Adrenal gland (tissue), 12 donors: ENCODE measurements around the gene IFI30. TPM values are rescaled to one million over a fixed set of nuclear protein-coding genes. Genes with fewer than 3 reads are reported as not detected.

Experiments
- DNase-seq, 7 donors: peaks; one replicate each; pipeline ENCODE4 v3.0.0-alpha.2; 2019 to 2020
- H3K27ac ChIP-seq, 5 donors: fragments of 200-600 bp; sonication (generic) in 4 of 5; 1 replicate in 3 of 5; 2 replicates in 2 of 5; pipeline versions ENCODE4 v1.5.1 to v1.8.0; 2016 to 2020; ENCODE audit warnings: mild to moderate bottlenecking in 1 of 5
- H3K27me3 ChIP-seq: fragments of 200-600 bp; 2 replicates; pipeline ENCODE4 v1.8.0; 2021
- H3K36me3 ChIP-seq, 2 donors: fragments of 200-600 bp; replicated peaks in 1 of 2; 1 replicate in 1 of 2; 2 replicates in 1 of 2; pipeline versions ENCODE4 v1.5.1 to v1.8.0; 2018 to 2022
- H3K4me1 ChIP-seq, 2 donors: fragments of 200-600 bp; replicated peaks in 1 of 2; 1 replicate in 1 of 2; 2 replicates in 1 of 2; pipeline versions ENCODE4 v1.5.1 to v1.8.0; 2018 to 2021
- H3K4me3 ChIP-seq, 4 donors: fragments of 200-600 bp; sonication (generic) in 3 of 4; one replicate each; pipeline ENCODE4 v1.5.1; 2016 to 2018
- H3K9me3 ChIP-seq, 3 donors: fragments of 200-600 bp; sonication (generic) in 1 of 3; replicated peaks in 1 of 3; 1 replicate in 2 of 3; 2 replicates in 1 of 3; pipeline versions ENCODE4 v1.5.1 to v1.8.0; 2016 to 2021
- CTCF ChIP-seq, 6 experiments: fragments of 450-650 bp in 4 of 6; fragments of 200-600 bp in 2 of 6; sonication (generic) in 1 of 6; IDR thresholded peaks; 1 replicate in 5 of 6; 2 replicates in 1 of 6; pipeline versions ENCODE4 v1.5.1 to v1.8.0; 2016 to 2021; ENCODE audit warnings: antibody characterized with exemption in 6 of 6, mild to moderate bottlenecking in 2 of 6, moderate library complexity in 1 of 6
- POLR2A ChIP-seq, 2 donors: fragments of 450-650 bp; IDR thresholded peaks; one replicate each; pipeline ENCODE4 v1.6.1; 2017; ENCODE audit warnings: antibody characterized with exemption in 2 of 2, mild to moderate bottlenecking in 2 of 2, moderate library complexity in 1 of 2
- WGBS, 4 donors: extraction: QIAGEN DNeasy Blood & Tissue Kit in 2 of 4; methylation state at CpG; one replicate each; pipeline versions ENCODE4 v1.1.5 to v1.1.7; 2013 to 2017; 5-methylcytosine and 5-hydroxymethylcytosine counted together
- intact Hi-C, 2 donors: fragments of 100-400 bp; cut with DNase I; formaldehyde crosslinking; loops; one replicate each; pipeline versions ENCODE4 v1.14.1 to v1.15.0; 2022 to 2023
- polyA plus RNA-seq, 3 donors: library from polyadenylated mRNA; stranded (reverse); fragments of 200-250 nt in 2 of 3; fragments of 350-450 nt in 1 of 3; fragmentation: Illumina TruSeq in 1 of 3; extraction: RNeasy Lipid Tissue Mini Kit (QIAGEN cat#74804) in 1 of 3; gene quantifications; one replicate each; pipeline ENCODE4 v1.2.3, GENCODE V29; 2013 to 2014
- total RNA-seq, 9 donors: library from RNA; depleted of rRNA in 4 of 9; stranded (reverse); fragments of >200 nt in 4 of 9; fragments of 120-200 nt in 1 of 9; fragmentation: NEBNext Ultra II Directional in 1 of 9; extraction: Animal tissue kit (Norgen Biotek cat#: 25700) in 1 of 9; gene quantifications; one replicate each; pipeline versions ENCODE4 v1.1.0 to v1.2.4, GENCODE V29; 2013 to 2023
- donor health status: healthy with polysubstance abuse.
- donor health status: Bipolar disorder and iron deficiency.
- donor health status: DM: yes; HTN: yes; CAD: no.
- donor health status: DM: no; HTN: no; CAD: no.
- donor health status: DM: no; HTN: no; CAD: no.
- donor health status: DM: yes; HTN: yes; CAD: no.

The IFI30 gene
- total and polyA plus RNA-seq, 12 donors, result 99.2 to 372 (median 164) TPM

GRCh38 chr19:18203863-18204393 is 30.3 kb downstream of the IFI30 start, which contains the start of gene RAB3A:
RAB3A (minus strand) TSS chr19:18204042; CDS start chr19:18202740, 1,302 bp downstream.
- Histone ChIP-seq H3K27ac (peak within 1 kb of the TSS; percentile 67 to 96 (median 92)), H3K4me3 (peak within 1 kb of the TSS in 3 of 4 donors; percentile 59 to 72 (median 62)), H3K9me3 (no peaks in the 10 kb centered on the region), H3K36me3 (peaks cover 0 to 7% of the 10 kb centered on the region in 2 donors), H3K4me1 (peaks cover 19 to 23% of the 10 kb centered on the region in 2 donors), H3K27me3 (no peaks in the 10 kb centered on the region)
- intact Hi-C loops, result no loop called here
- peak; percentile 100 for DNase-seq
- TF ChIP-seq CTCF (IDR thresholded peaks at IDR 0.05) (peak in 1 of 6 experiments; percentile 1), POLR2A (IDR thresholded peaks at IDR 0.05) (peak; percentile 76 to 84)
- WGBS, 4 donors, result 0% methylated on average over 11 to 50 of the region's 50 CpGs

- Histone ChIP-seq H3K4me1 (peaks cover 19 to 23% of the 10 kb centered on the region in 2 donors), H3K36me3 (peaks cover 0 to under 1% of the 10 kb centered on the region in 2 donors), H3K9me3 (no peaks in the 10 kb centered on the region), H3K27ac (peak overlapping the region; percentile 67 to 96 (median 92)), H3K4me3 (peak overlapping the region in 3 of 4 donors; percentile 15 to 72 (median 37)), H3K27me3 (no peaks in the 10 kb centered on the region)
- DNase-seq, result peak in 5 of 7 donors; percentile 63 to 80 (median 75)
- TF ChIP-seq CTCF (IDR thresholded peaks at IDR 0.05) (peak in 1 of 6 experiments; percentile 8), POLR2A (IDR thresholded peaks at IDR 0.05) (peak in 1 of 2 donors; percentile 10)
- intact Hi-C loops, result no loop called here
- 0 to 1% (median 0%) methylated on average over 20 to 22 of the region's 22 CpGs for WGBS, 4 donors
Observed at GRCh38 chr19:18204394-18205199, 31.0 kb downstream of the IFI30 start.

GRCh38 chr19:18205200-18205892 is 31.7 kb downstream of the IFI30 start:
- H3K4me3 ChIP-seq, result peak overlapping the region in 3 of 4 donors; percentile 15 to 72 (median 37)
- H3K9me3 ChIP-seq, result no peaks in the 10 kb centered on the region
- H3K4me1 ChIP-seq, result peaks cover 19 to 23% of the 10 kb centered on the region in 2 donors
- intact Hi-C loops, result no loop called here
- peak overlapping the region; percentile 67 to 96 (median 92) for H3K27ac ChIP-seq
- TF ChIP-seq POLR2A (IDR thresholded peaks at IDR 0.05) (no peak), CTCF (IDR thresholded peaks at IDR 0.05) (no peak)
- WGBS, 4 donors, result 28 to 35% (median 31%) methylated on average over 30 to 36 of the region's 36 CpGs
- no peaks in the 10 kb centered on the region for H3K27me3 ChIP-seq
- no peaks in the 10 kb centered on the region for H3K36me3 ChIP-seq
- DNase-seq, result peak; percentile 76 to 87 (median 80)

- Histone ChIP-seq H3K4me1 (peaks cover 19 to 23% of the 10 kb centered on the region in 2 donors), H3K27ac (peak overlapping the region in 2 of 5 donors; percentile 94 to 96), H3K27me3 (no peaks in the 10 kb centered on the region), H3K4me3 (no peak overlapping the region), H3K36me3 (no peaks in the 10 kb centered on the region), H3K9me3 (no peaks in the 10 kb centered on the region)
- WGBS, 4 donors, result 83 to 87% (median 86%) methylated on average over 12 of the region's 12 CpGs
- no peak for TF ChIP-seq POLR2A (IDR thresholded peaks at IDR 0.05)
- TF ChIP-seq CTCF (IDR thresholded peaks at IDR 0.05), result no peak
- intact Hi-C loops, result no loop called here
- DNase-seq, result no peak
Observed at GRCh38 chr19:18206018-18206417, 32.4 kb downstream of the IFI30 start.
